IMR-90 (cell line): ENCODE data around the gene RNH1.

Experiments used
- CTCF ChIP-seq: conservative IDR thresholded peaks from 2 replicates; pipeline ENCODE4 v1.5.1; 2012; ENCODE audit warnings: mild to moderate bottlenecking, low read depth, low read length, improper control_type of control experiment
- FOS ChIP-seq: fragments of 150-350 bp; IDR thresholded peaks from 2 replicates; pipeline ENCODE4 v1.6.1; 2016; ENCODE audit warnings: low read depth, low read length
- MXI1 ChIP-seq: IDR thresholded peaks from 2 replicates; pipeline ENCODE4 v1.6.1; 2012; ENCODE audit warnings: low read depth, mild to moderate bottlenecking, low read length, moderate library complexity, borderline replicate concordance
- POLR2A ChIP-seq: IDR thresholded peaks from 2 replicates; pipeline ENCODE4 v1.6.1; 2012; ENCODE audit warnings: mild to moderate bottlenecking, low read depth, low read length
- RAD21 ChIP-seq: IDR thresholded peaks from 2 replicates; pipeline ENCODE4 v1.6.1; 2012; ENCODE audit warnings: low read length, improper control_type of control experiment
- SMC3 ChIP-seq: fragments of 150-350 bp; IDR thresholded peaks from 2 replicates; pipeline ENCODE4 v1.6.1; 2016; ENCODE audit warnings: low read depth, mild to moderate bottlenecking, antibody characterized with exemption, low read length, moderate library complexity
- USF2 ChIP-seq: fragments of 150-350 bp; IDR thresholded peaks from 2 replicates; pipeline ENCODE4 v1.6.1; 2017; ENCODE audit warnings: mild to moderate bottlenecking, antibody characterized with exemption, low read length, low read depth
- TF ChIP-seq, protein P1 (sequence below): fragments of 150-350 bp; IDR thresholded peaks from 2 replicates; pipeline ENCODE4 v1.6.1; 2016; ENCODE audit warnings: low read depth, mild to moderate bottlenecking, low read length, moderate library complexity, borderline replicate concordance

DNA sequence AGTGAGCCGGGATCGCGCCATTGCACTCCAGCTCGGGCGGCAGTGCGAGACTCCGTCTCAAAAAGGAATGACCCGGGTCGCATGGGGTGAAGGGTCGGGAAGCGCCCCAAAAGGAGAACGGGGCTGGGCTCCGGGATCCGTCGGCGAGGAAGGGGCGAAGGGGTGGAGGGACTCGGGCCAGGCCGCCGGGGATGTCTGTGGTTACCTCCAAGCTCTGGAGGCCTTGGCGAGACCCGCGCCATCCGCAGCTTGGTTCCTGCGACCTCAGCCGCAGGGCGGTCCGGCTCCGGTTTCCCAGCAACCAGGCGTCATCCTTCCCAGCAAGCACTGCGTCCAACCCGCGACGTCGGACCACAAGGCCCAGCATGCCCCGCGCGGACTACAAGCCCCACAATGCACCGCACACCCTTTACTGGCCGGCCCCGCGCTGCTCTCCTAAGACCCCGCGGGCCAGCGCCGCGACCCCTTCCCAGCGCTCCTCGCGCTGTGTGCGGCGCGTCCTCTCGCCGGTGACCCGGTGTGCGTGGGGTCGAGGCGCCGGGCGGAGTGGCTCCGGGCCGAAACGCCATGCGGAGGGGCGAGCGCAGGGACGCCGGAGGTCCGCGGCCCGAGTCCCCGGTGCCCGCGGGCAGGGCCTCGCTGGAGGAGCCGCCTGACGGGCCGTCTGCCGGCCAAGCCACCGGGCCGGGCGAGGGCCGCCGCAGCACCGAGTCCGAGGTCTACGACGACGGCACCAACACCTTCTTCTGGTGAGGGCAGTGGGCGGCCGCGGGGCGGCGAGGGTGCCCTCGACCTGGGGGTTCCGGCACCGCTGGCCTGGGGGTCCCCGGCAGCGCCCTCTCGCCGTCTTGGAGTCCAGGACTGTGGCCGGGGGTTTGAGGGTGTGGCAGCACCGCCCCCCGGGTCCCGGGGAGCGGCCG, 56.9 kb downstream of the RNH1 start, which contains the start of gene PTDSS2:
- TF ChIP-seq CTCF (no peak), USF2 (peak; percentile 12; the same call in 1 of the 2 replicates), SMC3 (no peak), RAD21 (no peak), MXI1 (peak; percentile 63), POLR2A (no peak), FOS (no peak)
- TF ChIP-seq, protein P1, sequence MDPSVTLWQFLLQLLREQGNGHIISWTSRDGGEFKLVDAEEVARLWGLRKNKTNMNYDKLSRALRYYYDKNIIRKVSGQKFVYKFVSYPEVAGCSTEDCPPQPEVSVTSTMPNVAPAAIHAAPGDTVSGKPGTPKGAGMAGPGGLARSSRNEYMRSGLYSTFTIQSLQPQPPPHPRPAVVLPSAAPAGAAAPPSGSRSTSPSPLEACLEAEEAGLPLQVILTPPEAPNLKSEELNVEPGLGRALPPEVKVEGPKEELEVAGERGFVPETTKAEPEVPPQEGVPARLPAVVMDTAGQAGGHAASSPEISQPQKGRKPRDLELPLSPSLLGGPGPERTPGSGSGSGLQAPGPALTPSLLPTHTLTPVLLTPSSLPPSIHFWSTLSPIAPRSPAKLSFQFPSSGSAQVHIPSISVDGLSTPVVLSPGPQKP, result no peak
